ENCODE results near the gene HAPLN1. TPM values are rescaled to one million over a fixed set of nuclear protein-coding genes. Genes with fewer than 3 reads are reported as not detected.

HAPLN1 gene
- total RNA-seq, 1 donor from 2014 or later: 2.1 TPM

DNA sequence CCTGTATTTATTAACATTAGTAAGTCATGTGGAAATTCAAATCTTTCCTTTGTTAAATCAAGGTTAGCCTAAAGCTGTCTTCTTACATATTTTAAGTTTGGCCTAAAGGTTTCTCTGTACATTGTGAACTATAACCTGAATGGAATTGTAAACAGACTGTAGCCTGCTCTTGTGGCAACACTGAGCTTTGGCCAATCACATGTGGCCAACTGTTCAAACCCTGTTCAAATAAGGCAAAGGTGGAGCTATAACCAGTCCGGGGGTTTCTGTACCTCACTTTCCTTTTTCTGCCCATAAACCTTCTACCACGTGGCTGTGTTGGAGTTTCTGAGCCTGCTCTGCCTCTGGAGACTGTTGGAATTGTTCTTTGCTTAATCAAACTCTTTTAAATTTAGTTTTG is 3.3 kb upstream of the HAPLN1 start:
- Histone ChIP-seq H3K27ac (replicated peaks) (no peak overlapping the region), H3K9me3 (replicated peaks) (no peaks in the 10 kb centered on the region), H3K36me3 (no peaks in the 10 kb centered on the region), H3K4me1 (peaks cover 10% of the 10 kb centered on the region), H3K27me3 (ENCODE audit: low read depth) (peaks cover 57% of the 10 kb centered on the region), H3K4me3 (no peak overlapping the region)
- no peak for DNase-seq
- intact Hi-C loops (cut with micrococcal nuclease): no loop called here
- TF ChIP-seq, protein P1, sequence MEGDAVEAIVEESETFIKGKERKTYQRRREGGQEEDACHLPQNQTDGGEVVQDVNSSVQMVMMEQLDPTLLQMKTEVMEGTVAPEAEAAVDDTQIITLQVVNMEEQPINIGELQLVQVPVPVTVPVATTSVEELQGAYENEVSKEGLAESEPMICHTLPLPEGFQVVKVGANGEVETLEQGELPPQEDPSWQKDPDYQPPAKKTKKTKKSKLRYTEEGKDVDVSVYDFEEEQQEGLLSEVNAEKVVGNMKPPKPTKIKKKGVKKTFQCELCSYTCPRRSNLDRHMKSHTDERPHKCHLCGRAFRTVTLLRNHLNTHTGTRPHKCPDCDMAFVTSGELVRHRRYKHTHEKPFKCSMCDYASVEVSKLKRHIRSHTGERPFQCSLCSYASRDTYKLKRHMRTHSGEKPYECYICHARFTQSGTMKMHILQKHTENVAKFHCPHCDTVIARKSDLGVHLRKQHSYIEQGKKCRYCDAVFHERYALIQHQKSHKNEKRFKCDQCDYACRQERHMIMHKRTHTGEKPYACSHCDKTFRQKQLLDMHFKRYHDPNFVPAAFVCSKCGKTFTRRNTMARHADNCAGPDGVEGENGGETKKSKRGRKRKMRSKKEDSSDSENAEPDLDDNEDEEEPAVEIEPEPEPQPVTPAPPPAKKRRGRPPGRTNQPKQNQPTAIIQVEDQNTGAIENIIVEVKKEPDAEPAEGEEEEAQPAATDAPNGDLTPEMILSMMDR (IDR thresholded peaks at IDR 0.05; ENCODE audit: borderline replicate concordance): no peak

DNA sequence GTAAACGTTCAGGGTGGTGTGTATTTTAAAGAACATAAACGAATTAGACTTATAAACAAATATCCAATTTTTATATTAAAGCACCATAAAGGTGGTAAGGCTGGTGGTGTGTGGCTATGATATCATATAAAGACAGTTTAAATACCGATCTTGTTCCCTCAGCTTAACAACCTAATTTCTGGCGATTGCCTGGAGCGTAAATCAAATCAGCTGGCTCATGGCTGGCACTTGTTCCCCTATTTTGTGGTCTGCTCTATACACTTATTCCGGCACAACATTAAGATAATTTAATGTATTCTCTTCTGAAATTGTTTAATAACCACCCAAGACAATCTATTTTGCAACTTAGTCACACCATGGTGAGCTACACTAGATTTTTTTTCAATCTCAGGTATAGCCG is 2.4 kb upstream of the HAPLN1 start:
- TF ChIP-seq, protein P1 (IDR thresholded peaks at IDR 0.05; ENCODE audit: borderline replicate concordance): no peak
- H3K4me3 ChIP-seq: no peak overlapping the region
- no peak for DNase-seq
- intact Hi-C loops (cut with micrococcal nuclease): no loop called here
- H3K27ac ChIP-seq (replicated peaks): no peak overlapping the region
- H3K4me1 ChIP-seq: peaks cover 10% of the 10 kb centered on the region
- peaks cover 64% of the 10 kb centered on the region for H3K27me3 ChIP-seq (ENCODE audit: low read depth)
- H3K9me3 ChIP-seq (replicated peaks): no peaks in the 10 kb centered on the region
- no peaks in the 10 kb centered on the region for H3K36me3 ChIP-seq

DNA sequence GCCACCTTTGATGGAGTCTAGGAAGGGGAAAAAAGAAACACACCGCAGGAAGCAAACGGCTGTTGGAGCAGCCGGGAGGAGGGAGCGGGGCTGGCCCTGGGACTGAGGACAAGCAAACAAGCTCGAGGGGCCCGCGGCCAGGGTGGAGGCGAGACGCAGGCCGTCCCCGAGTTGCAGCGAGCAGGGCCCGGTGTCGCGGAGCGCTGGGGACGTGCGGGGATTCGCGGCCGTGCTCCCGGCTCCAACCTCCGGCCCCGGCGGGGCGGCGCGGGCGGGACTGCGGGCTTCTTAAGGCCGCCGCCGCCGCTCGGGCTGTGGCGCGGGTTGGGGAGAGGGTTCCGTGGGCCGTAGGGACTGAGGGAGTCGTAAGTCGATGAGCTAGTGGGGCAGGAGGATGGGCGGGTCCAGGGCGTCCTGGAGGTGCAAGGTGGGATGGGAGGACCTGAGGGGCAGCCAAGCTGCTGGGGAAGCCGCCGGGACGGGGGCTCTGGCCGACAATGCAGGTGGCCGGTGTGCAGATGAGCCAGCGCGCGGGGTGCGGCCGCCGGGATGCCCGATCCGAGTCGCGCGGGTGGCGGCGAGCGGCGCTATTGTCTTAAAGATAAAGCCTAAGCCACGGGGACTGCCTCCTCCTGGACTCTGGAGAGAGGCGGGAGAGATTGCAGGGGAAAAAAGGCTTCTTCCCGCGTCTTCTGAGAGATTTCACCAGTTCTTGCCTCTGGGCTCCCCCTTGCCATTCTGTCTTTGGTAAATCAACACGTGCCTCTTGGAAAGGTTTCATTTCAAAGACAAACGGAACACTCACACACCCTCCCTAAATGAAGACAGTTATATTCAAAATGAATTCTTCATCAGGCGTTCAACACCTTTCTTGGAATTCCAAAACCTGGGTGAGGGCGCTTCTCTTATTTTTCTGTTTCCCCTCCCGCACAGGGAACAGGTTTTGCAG is 1.6 kb upstream of the HAPLN1 start:
- peak overlapping the region; percentile 68 for H3K4me3 ChIP-seq
- intact Hi-C loops (cut with micrococcal nuclease): no loop called here
- TF ChIP-seq, protein P1 (IDR thresholded peaks at IDR 0.05; ENCODE audit: borderline replicate concordance): peak; percentile 35
- H3K27ac ChIP-seq (replicated peaks): peak overlapping the region; percentile 48
- peaks cover 67% of the 10 kb centered on the region for H3K27me3 ChIP-seq (ENCODE audit: low read depth)
- H3K4me1 ChIP-seq: peaks cover 10% of the 10 kb centered on the region
- no peaks in the 10 kb centered on the region for H3K36me3 ChIP-seq
- DNase-seq: peak; percentile 57
- no peaks in the 10 kb centered on the region for H3K9me3 ChIP-seq (replicated peaks)

DNA sequence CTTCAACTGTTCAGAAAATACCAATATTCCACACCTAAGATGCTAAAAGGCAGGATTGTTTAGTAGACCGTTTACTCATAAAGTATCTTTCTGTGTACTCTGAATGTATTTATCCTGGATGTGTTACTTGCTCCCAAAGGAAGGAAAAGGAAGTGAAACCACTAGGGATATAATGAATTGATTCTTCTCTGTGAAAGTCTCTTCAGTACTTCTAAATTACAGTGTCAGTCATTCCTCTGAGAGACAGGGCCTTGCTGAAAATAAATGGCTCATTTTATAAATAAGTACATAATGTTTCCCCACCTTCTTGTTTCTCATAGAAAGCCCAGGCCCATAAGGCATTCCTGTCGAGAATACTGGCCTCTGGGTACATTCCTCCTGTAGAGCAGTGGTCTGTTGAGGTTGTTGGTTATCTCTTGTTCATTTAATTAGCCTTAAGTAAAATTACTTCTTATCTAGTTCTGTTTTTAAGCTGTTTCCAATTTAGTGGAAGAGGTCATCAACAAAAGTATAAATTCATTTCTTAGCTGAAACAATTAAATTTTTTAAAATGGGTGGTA is 1.6 kb downstream of the HAPLN1 start:
- DNase-seq: no peak
- Histone ChIP-seq H3K36me3 (no peaks in the 10 kb centered on the region), H3K27me3 (ENCODE audit: low read depth) (peaks cover 66% of the 10 kb centered on the region), H3K27ac (replicated peaks) (no peak overlapping the region), H3K4me1 (peaks cover 10% of the 10 kb centered on the region), H3K9me3 (replicated peaks) (no peaks in the 10 kb centered on the region), H3K4me3 (no peak overlapping the region)
- TF ChIP-seq, protein P1 (IDR thresholded peaks at IDR 0.05; ENCODE audit: borderline replicate concordance): no peak
- intact Hi-C loops (cut with micrococcal nuclease): no loop called here

DNA sequence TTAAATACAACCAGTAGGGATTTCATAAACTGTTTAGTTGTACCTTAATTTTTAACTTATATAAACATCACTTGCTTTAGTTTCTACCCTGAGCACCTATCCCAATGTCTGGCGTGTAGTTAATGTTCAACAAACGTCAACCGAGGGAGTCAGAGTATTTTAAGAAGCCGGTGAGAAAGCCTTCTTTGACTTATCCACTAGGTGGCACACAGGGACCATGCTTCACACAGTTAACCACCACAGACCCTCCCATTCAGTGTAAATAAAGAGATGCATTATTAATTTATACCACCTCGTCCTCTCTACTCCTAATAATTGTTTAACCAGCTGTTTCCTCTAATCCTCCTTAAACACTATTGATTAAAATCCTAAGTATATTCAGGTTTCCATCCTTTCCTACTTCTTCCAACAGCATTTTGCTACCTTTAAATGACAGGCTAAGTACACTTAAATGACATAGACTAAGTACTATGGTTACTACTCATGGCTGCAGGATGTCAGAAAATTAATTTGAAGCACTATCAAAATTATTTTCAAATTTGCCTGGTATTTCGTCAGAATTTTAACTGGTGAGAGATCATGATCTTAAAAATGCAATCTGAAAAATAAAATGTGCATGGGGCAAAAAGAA is 2.3 kb downstream of the HAPLN1 start:
- H3K9me3 ChIP-seq (replicated peaks): no peaks in the 10 kb centered on the region
- peaks cover 65% of the 10 kb centered on the region for H3K27me3 ChIP-seq (ENCODE audit: low read depth)
- intact Hi-C loops (cut with micrococcal nuclease): no loop called here
- no peak overlapping the region for H3K27ac ChIP-seq (replicated peaks)
- no peak overlapping the region for H3K4me3 ChIP-seq
- TF ChIP-seq, protein P1 (IDR thresholded peaks at IDR 0.05; ENCODE audit: borderline replicate concordance): peak; percentile 88
- H3K4me1 ChIP-seq: peaks cover 10% of the 10 kb centered on the region
- no peaks in the 10 kb centered on the region for H3K36me3 ChIP-seq
- no peak for DNase-seq
